Keratinocyte (primary cell): ENCODE data around the gene FAM186B. TPM values are rescaled to one million over a fixed set of nuclear protein-coding genes. Genes with fewer than 3 reads are reported as not detected.

Source experiments
- DNase-seq: peaks from one replicate; pipeline ENCODE4 v3.0.0-alpha.2; 2011; ENCODE audit warnings: low read depth, missing footprints, low spot score
- FAIRE-seq: peaks from 2 replicates; lab custom pipeline; 2011; peaks lifted over from hg19 to GRCh38; lab: Jason Lieb, UNC
- H2AFZ ChIP-seq: 2 replicates; pipeline ENCODE4 v1.6.0; 2012; ENCODE audit warnings: low read length, control low read depth, inconsistent platforms; ENCODE audit not compliant: control insufficient read depth
- H3K27ac ChIP-seq: 2 replicates; pipeline ENCODE4 v1.5.1; 2011; ENCODE audit warnings: low read length; ENCODE audit not compliant: control insufficient read depth, insufficient read depth
- H3K27me3 ChIP-seq: 3 replicates; pipeline ENCODE4 v1.6.0; 2011; ENCODE audit warnings: low read length; ENCODE audit not compliant: control insufficient read depth, insufficient read depth; ENCODE audit errors: extremely low read depth
- H3K36me3 ChIP-seq, 2 experiments: 2 replicates in 1 of 2; 3 replicates in 1 of 2; pipeline ENCODE4 v1.5.1; 2011; ENCODE audit warnings: low read length in 2 of 2, mild to moderate bottlenecking in 1 of 2; ENCODE audit not compliant: control insufficient read depth in 2 of 2, insufficient read depth in 2 of 2; ENCODE audit errors: extremely low read depth in 1 of 2
- H3K4me1 ChIP-seq: 3 replicates; pipeline ENCODE4 v1.5.1; 2011; ENCODE audit warnings: low read length; ENCODE audit not compliant: control insufficient read depth, insufficient read depth; ENCODE audit errors: extremely low read depth
- H3K4me2 ChIP-seq: 3 replicates; pipeline ENCODE4 v1.6.0; 2011; ENCODE audit warnings: low read depth, low read length; ENCODE audit not compliant: control insufficient read depth, insufficient read depth; ENCODE audit errors: extremely low read depth
- H3K4me3 ChIP-seq, 3 experiments: fragments of 200-600 bp in 1 of 3; sonication (generic) in 1 of 3; 2 replicates in 2 of 3; 3 replicates in 1 of 3; pipeline ENCODE4 v1.5.1; 2011 to 2016; ENCODE audit warnings: low read length in 3 of 3, mild to moderate bottlenecking in 3 of 3, control low read depth in 2 of 3, inconsistent platforms in 1 of 3, low read depth in 1 of 3, mixed read lengths in 1 of 3, mixed run types in 1 of 3, moderate library complexity in 1 of 3; ENCODE audit not compliant: control insufficient read depth in 2 of 3, insufficient read depth in 2 of 3; ENCODE audit errors: extremely low read depth in 1 of 3
- H3K79me2 ChIP-seq: 2 replicates; pipeline ENCODE4 v1.6.0; 2012; ENCODE audit warnings: low read length; ENCODE audit not compliant: control insufficient read depth, insufficient read depth
- H3K9ac ChIP-seq: 3 replicates; pipeline ENCODE4 v1.6.0; 2011; ENCODE audit warnings: low read length; ENCODE audit not compliant: control insufficient read depth, insufficient read depth; ENCODE audit errors: extremely low read depth
- H3K9me1 ChIP-seq: 3 replicates; pipeline ENCODE4 v1.6.0; 2011; ENCODE audit warnings: low read length; ENCODE audit not compliant: control insufficient read depth, insufficient read depth; ENCODE audit errors: extremely low read depth
- H3K9me3 ChIP-seq: 2 replicates; pipeline ENCODE4 v1.5.1; 2012; ENCODE audit warnings: low read depth, low read length; ENCODE audit not compliant: control insufficient read depth
- H4K20me1 ChIP-seq: 3 replicates; pipeline ENCODE4 v1.6.0; 2011; ENCODE audit warnings: low read length; ENCODE audit not compliant: control insufficient read depth, insufficient read depth; ENCODE audit errors: extremely low read depth
- CTCF ChIP-seq, 3 experiments: IDR thresholded peaks in 1 of 3; conservative IDR thresholded peaks in 1 of 3; optimal IDR thresholded peaks in 1 of 3; 2 replicates in 2 of 3; 3 replicates in 1 of 3; pipeline versions ENCODE3 to v1.5.1; 2011; ENCODE audit warnings: low read length in 3 of 3, mild to moderate bottlenecking in 3 of 3, moderate library complexity in 2 of 3, control low read depth in 1 of 3, inconsistent platforms in 1 of 3; ENCODE audit not compliant: insufficient read depth in 2 of 3; ENCODE audit errors: extremely low read depth in 1 of 3
- EZH2 ChIP-seq: IDR thresholded peaks from one replicate; pipeline ENCODE4 v1.6.1; 2012; ENCODE audit warnings: inconsistent platforms, mild to moderate bottlenecking, low read length, moderate library complexity
- dilution Hi-C: fragments of 300-500 bp; cut with MboI; formaldehyde crosslinking; loops from one replicate; pipeline ENCODE4 v1.7.0; 2020; ENCODE audit warnings: low sequenced_read_pairs; ENCODE audit not compliant: extremely low pct_ligation_motif_present
- polyA plus RNA-seq, 5 experiments: library from polyadenylated mRNA; depleted of rRNA in 3 of 5; stranded (reverse) in 3 of 5; stranded (forward) in 1 of 5; unstranded in 1 of 5; fragments of >200 nt; gene quantifications; 1 replicate in 1 of 5; 2 replicates in 3 of 5; 3 replicates in 1 of 5; pipeline versions ENCODE4 v1.2.1 to v1.2.3, GENCODE V29; 2011 to 2012; ENCODE audit warnings: missing spikeins in 2 of 5, low read depth in 1 of 5, low replicate concordance in 1 of 5

FAM186B gene
- polyA plus RNA-seq, 1 donor (not counting 4 experiments of a cell fraction or from before 2014, with no cell fraction given) = 0.13 TPM

- dilution Hi-C loops = no loop called here
- Histone ChIP-seq H3K79me2 (no peaks in the 10 kb centered on the region), H3K9me1 (peaks cover 5% of the 10 kb centered on the region), H3K4me1 (peaks cover 30% of the 10 kb centered on the region), H3K27me3 (peaks cover 56% of the 10 kb centered on the region), H3K4me3 (no peak overlapping the region), H3K27ac (no peak overlapping the region), H2AFZ (no peak overlapping the region), H3K4me2 (peak overlapping the region; percentile 48), H3K9me3 (no peaks in the 10 kb centered on the region), H4K20me1 (no peaks in the 10 kb centered on the region), H3K36me3 (no peaks in the 10 kb centered on the region), H3K9ac (no peak overlapping the region)
- TF ChIP-seq EZH2 (no peak), CTCF (optimal IDR thresholded peaks at IDR 0.05 in 1 of 3, IDR thresholded peaks at IDR 0.05 in 1 of 3, conservative IDR thresholded peaks at IDR 0.05 in 1 of 3; ENCODE audit: extremely low read depth in 1 of 3, insufficient read depth in 2 of 3, low read length in 3 of 3) (no peak)
- no peak for DNase-seq
- FAIRE-seq = no peak
Measured at GRCh38 chr12:49548481-49548821, 57.0 kb downstream of the FAM186B start.

- no peak for DNase-seq
- no peak overlapping the region for H2AFZ ChIP-seq
- no peak for TF ChIP-seq CTCF (optimal IDR thresholded peaks at IDR 0.05 in 1 of 3, IDR thresholded peaks at IDR 0.05 in 1 of 3, conservative IDR thresholded peaks at IDR 0.05 in 1 of 3; ENCODE audit: extremely low read depth in 1 of 3, insufficient read depth in 2 of 3, low read length in 3 of 3)
- no peak for TF ChIP-seq EZH2
Measured at GRCh38 chr12:49547090-49547690, 58.2 kb downstream of the FAM186B start.

More at GRCh38 chr12:49547090-49547690, 58.2 kb downstream of the FAM186B start:
- no peaks in the 10 kb centered on the region for H3K79me2 ChIP-seq
- H3K9me3 ChIP-seq = no peaks in the 10 kb centered on the region
- peak; percentile 52 for FAIRE-seq
- dilution Hi-C loops = no loop called here
- peaks cover 5% of the 10 kb centered on the region for H3K9me1 ChIP-seq
- peak overlapping the region in 2 of 3 experiments; percentile 10 to 13 for H3K4me3 ChIP-seq
- H3K4me1 ChIP-seq = peaks cover 30% of the 10 kb centered on the region
- no peaks in the 10 kb centered on the region for H4K20me1 ChIP-seq
- no peaks in the 10 kb centered on the region for H3K36me3 ChIP-seq
- peak overlapping the region; percentile 56 for H3K4me2 ChIP-seq
- H3K9ac ChIP-seq = no peak overlapping the region
- H3K27ac ChIP-seq = no peak overlapping the region
- H3K27me3 ChIP-seq = peaks cover 48% of the 10 kb centered on the region
